HL-60 (cell line): ENCODE results near the gene BCL2.

Experiments
- GABPA ChIP-seq: IDR thresholded peaks from 2 replicates; pipeline ENCODE4 v1.6.1; 2012; ENCODE audit warnings: low read depth
- POLR2AphosphoS5 ChIP-seq: IDR thresholded peaks from 2 replicates; pipeline ENCODE4 v1.6.1; 2012; ENCODE audit warnings: low read depth
- REST ChIP-seq: IDR thresholded peaks from 2 replicates; pipeline ENCODE4 v1.6.1; 2012; ENCODE audit warnings: low read depth; ENCODE audit not compliant: insufficient replicate concordance
- SPI1 ChIP-seq: IDR thresholded peaks from 2 replicates; pipeline ENCODE4 v1.6.1; 2012; ENCODE audit warnings: low read depth, mild to moderate bottlenecking, borderline replicate concordance
- TF ChIP-seq, protein P1 (sequence below): IDR thresholded peaks from one replicate; pipeline ENCODE4 v1.5.1; 2011; ENCODE audit warnings: low read length, control low read depth, inconsistent platforms; ENCODE audit not compliant: insufficient read depth

GRCh38 chr18:63090334-63090733 is 229.2 kb downstream of the BCL2 start:
- TF ChIP-seq, protein P1, sequence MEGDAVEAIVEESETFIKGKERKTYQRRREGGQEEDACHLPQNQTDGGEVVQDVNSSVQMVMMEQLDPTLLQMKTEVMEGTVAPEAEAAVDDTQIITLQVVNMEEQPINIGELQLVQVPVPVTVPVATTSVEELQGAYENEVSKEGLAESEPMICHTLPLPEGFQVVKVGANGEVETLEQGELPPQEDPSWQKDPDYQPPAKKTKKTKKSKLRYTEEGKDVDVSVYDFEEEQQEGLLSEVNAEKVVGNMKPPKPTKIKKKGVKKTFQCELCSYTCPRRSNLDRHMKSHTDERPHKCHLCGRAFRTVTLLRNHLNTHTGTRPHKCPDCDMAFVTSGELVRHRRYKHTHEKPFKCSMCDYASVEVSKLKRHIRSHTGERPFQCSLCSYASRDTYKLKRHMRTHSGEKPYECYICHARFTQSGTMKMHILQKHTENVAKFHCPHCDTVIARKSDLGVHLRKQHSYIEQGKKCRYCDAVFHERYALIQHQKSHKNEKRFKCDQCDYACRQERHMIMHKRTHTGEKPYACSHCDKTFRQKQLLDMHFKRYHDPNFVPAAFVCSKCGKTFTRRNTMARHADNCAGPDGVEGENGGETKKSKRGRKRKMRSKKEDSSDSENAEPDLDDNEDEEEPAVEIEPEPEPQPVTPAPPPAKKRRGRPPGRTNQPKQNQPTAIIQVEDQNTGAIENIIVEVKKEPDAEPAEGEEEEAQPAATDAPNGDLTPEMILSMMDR, result no peak
- TF ChIP-seq POLR2AphosphoS5 (no peak), SPI1 (no peak; the same call in 1 of the 2 replicates), REST (no peak), GABPA (no peak)
